Articular chondrocyte of knee joint (primary cell): Measurements from ENCODE around the gene ADCY2. TPM values are rescaled to one million over a fixed set of nuclear protein-coding genes. Genes with fewer than 3 reads are reported as not detected.

ENCODE experiments used
- total RNA-seq: library from RNA; depleted of rRNA; stranded (reverse); fragments of >200 nt; gene quantifications from 2 replicates; pipeline ENCODE4 v1.2.3, GENCODE V29; 2012

The ADCY2 gene
- total RNA-seq, result 8.1 and 8.8 TPM in 2 replicates

DNA sequence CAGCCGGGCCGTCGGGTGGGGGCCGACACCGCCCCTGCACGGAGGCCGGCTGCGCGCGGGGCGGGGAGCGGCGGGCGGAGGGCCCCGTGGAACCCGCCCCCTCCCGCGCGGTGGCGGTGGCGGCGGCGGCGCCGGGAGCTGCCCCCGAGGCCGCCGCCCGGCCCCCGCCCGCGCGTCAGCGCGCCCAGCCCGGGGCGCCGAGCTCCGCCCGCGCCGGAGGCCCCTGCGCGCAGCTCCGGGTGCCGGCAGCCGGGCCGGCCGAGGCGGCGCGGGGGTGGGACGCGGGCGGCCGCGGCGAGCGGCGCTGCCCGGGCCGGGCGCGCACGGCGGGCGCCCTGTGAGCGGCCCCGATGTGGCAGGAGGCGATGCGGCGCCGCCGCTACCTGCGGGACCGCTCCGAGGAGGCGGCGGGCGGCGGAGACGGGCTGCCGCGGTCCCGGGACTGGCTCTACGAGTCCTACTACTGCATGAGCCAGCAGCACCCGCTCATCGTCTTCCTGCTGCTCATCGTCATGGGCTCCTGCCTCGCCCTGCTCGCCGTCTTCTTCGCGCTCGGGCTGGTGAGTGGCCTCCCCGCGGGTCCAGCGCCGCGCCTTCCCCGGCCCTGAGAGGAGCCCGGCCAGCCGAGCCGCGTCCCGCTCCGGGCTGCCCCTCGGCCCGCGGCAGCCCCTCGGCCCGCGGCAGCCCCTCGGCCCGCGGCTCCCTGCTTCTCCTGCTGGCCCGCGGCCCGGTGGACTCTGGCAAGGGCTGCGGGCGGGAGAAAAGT lies at the start of gene ADCY2:
Gene ADCY2 (plus strand): TSS at position 192 of the 766 bp plus-strand sequence. CDS start 159 bp downstream, at position 351.

DNA sequence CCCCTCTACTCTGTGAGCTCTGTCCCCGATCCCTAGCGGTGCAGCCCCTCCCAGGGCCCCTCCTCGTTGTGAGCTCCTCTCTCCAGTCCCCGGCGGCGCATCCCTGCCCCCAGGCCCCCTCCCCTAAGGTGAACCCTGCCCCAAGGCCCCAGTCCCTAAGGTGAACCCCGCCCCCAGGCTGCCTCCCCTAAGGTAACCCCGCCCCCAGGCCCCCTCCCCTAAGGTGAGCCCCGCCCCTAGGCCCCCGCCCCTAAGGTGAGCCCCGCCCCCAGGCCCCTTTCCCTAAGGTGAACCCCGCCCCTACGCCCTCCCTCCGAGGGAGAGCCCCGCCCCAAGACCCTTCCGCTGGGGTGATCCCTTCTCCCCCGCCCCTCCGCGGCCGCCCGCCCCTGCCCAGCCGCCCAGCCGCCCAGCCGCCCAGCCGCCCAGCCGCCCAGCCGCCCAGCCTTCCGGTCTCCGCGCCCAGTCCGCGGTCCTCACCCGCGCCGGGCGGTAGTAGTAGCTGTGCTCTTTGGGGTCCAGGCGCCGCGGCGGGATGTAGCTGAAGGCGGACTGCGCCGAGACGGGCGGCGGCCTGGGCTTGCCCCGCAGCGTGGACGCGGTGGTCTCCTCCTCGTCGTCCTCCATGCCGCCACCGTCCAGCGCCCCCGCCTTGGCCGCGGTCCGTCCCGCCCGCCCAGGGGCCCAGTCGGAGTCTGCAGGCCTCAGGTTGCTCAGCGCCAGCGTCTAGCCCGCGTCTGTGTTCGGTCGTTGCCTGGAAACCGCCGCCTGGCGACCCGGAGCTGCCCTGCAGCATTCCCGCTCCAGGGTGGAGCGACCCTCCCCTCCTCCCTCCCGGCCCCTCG lies 454.7 kb downstream of the ADCY2 start, which contains the start of gene CFAP90:
Gene CFAP90 (minus strand): TSS at position 739 of the 845 bp plus-strand sequence. CDS start 112 bp downstream, at position 627.

DNA sequence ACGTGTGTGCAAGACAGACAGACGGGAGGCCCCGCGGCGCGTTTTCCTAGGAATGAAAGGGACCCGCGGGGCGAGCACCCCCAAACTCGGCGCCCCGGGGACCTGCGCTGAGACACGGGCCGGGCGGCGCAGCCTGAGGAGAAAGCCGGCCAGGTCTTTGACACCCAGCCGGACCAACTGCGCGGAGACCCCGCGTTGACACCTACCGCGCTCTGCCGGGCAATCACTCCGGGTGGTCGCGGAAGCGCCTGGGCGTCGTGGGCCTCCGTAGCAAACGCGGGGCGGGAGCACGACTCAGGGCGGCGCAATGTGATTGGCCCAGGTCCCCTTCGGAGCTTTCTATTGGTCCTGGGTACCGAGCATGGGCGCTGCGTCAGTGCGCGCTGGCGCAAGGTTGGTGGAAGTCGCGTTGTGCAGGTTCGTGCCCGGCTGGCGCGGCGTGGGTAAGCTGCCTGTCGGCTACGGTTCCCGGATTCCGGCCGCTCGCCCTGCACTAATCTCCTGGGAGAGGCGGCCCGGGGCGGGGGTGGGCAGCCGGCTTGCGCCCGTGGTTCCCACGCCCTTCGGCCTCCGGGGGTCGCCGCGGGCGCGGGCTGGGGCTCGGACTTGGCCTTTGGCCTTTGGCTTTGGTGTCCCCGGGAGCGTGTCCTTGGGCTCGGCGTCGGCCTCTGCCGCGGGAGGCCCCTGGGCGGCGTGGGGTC lies 473.0 kb downstream of the ADCY2 start, which contains the start of the genes FASTKD3 and MTRR:
Gene FASTKD3 (minus strand): TSS at position 259 of the 701 bp plus-strand sequence. CDS start 948 bp downstream, outside the sequence.
Gene MTRR (plus strand): TSS at position 376 of the 701 bp plus-strand sequence. CDS start 1,647 bp downstream, outside the sequence.

